Embryonic facial prominence (tissue), 1 donor: ENCODE results near the gene IFIT3.
"Not testable (repeated sequence)": the region's sequence is repeated elsewhere in the genome, so short reads cannot be mapped to it uniquely, and the experiment has no call there.

Experiments used
- DNase-seq: peaks from one replicate; pipeline ENCODE4 v3.0.0-alpha.2; 2016; ENCODE audit errors: extremely low spot score

Gene IFIT3, protein sequence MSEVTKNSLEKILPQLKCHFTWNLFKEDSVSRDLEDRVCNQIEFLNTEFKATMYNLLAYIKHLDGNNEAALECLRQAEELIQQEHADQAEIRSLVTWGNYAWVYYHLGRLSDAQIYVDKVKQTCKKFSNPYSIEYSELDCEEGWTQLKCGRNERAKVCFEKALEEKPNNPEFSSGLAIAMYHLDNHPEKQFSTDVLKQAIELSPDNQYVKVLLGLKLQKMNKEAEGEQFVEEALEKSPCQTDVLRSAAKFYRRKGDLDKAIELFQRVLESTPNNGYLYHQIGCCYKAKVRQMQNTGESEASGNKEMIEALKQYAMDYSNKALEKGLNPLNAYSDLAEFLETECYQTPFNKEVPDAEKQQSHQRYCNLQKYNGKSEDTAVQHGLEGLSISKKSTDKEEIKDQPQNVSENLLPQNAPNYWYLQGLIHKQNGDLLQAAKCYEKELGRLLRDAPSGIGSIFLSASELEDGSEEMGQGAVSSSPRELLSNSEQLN

DNA sequence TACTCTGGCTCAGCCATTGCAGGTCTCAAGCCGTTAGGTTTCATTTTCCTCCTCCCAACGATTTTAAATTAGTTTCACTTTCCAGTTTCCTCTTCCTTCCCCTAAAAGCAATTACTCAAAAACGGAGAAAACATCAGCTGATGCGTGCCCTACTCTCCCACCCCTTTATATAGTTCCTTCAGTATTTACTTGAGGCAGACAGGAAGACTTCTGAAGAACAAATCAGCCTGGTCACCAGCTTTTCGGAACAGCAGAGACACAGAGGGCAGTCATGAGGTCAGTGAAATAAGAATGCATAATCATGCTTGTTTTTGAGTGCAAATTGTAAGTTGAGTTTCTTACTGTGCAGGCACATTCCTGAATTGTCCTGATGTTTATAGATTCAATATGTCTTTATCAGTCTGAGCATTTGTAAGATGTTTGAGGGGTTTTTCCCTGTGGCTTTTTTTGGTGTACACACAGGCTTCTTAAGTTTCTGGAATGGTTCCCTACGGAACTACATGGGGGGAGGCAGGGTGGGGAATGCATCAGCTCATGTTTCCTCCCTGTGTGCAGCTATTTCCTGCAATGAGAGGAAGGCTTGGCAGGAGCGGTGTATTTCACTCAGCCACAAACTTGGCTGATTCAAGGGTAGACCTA lies at the start of gene IFIT3:
TSS of gene IFIT3 (plus strand) at position 195 of the 639 bp plus-strand sequence. CDS start at position 272, 77 bp downstream.
- DNase-seq: peak; percentile 82

DNA sequence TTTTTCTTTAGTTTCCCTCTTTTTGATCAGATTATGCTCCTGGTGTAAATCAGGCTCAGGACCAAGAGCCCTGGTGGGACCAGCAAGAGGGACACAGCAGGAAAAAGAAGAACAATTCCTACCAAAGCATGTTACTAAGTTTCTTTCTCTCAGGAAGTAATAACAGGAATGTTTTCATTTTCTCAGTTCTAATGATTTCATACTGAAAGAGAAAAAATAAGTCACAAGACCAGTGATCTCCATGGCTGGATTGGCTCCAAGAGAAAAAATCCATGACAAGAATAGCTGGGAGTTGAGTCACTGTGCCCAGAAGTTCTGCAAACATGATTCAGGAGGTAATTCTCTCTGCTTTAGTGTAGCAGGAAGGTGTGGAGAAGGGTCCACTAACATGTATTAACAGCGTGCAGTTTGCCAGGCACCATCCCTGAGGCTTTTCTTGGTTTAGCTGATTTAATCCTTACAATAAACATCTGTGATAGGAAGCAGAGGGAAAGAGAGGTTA lies 49.7 kb upstream of the IFIT3 start:
- DNase-seq: peak; percentile 58

DNA sequence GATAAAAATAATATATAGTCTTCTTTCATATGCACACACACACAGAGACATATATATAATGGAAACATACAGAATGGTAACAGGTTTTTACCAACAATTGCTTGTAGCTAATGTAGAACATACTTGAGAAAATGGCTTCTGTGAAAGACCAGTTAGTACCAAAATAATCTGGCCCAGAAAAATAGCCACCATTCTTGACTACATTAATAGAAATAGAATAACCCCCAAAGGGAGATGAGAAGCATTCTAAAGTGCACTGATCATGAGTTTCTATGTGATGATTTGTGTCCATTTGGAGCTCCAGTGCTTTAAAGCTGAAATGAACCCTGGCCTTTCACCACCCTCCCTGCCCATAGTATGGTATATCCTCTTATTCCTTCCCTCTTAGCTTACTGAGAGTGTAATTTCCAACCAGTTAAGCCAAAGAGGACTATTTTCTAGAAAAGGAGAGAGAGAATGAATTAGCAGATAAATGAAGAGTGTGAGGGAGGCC lies 48.9 kb upstream of the IFIT3 start:
- DNase-seq: no peak

DNA sequence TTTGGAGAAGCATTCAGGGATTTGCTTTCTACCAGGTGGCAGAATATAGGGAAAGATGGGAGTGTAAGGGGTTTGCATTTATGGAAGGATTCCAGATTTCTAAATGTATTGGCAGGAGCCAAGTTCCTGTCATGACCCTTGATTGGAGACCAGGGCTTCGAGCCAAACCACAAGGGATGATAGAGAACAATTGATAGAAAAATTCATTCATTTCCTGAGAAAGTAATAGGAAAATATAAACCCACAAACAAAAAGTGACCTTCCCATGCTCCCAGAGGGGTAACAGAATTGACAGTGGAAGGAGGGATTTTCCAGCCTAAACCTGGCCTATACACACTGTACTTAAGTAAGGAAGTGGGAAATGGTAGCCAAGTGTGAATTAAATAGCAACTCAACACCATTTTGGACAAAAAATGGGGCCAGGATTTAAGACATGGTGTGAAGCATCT lies 48.4 kb upstream of the IFIT3 start:
- no peak for DNase-seq

DNA sequence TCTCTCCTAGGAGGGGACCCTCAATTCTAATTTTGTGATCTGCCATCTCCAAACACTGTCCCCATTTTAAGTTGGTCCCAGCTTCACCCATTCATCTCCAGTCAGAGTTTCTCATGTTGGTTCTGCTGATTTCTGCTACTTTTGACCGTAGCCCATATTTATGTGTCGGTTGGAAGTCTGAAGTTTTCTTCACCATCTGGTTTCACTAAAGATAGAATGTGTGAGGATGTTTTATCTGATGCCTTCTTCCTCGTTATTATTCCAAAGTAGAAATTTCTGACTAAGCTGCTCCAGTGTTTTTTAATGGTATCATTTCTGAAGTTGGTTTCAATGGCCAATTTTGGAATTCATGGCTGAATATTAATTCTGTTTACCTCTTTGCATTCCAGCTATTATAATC lies 47.3 kb upstream of the IFIT3 start:
- no peak for DNase-seq

DNA sequence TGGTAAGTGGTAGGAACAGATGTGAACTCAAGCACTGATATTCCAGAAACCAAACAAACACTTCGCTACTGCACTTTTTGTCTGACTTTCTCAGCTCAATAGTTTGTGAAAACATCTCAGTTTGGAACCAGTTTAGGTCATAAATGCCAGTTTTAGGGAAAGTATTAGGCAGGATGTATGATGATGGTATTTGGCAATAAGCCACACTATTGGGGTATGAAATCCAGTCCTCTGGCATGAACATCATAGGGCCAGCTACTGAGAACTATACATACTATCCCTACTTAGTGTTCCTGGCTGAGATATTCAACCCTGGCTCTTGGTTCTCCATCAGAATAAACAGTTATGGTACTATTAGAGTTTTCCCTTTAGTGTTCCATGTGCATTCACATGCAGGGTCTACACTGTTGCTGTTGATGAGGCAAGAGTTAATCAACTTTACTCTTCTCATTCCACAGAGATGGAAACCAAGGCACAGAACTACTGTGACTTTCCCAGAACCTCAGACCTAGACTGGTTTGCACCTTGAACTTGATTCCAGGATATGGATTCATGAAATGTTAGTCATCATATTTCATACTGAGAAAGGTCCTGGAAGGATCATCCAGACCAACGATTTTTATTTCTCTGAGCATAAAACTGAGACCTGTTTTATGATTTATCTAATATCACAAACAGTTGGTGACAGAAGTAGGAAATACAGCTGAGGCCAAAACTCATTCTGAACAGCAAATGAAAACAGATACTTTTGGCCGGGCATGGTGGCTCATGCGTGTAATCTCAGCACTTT lies 46.0 kb upstream of the IFIT3 start:
- no peak for DNase-seq

DNA sequence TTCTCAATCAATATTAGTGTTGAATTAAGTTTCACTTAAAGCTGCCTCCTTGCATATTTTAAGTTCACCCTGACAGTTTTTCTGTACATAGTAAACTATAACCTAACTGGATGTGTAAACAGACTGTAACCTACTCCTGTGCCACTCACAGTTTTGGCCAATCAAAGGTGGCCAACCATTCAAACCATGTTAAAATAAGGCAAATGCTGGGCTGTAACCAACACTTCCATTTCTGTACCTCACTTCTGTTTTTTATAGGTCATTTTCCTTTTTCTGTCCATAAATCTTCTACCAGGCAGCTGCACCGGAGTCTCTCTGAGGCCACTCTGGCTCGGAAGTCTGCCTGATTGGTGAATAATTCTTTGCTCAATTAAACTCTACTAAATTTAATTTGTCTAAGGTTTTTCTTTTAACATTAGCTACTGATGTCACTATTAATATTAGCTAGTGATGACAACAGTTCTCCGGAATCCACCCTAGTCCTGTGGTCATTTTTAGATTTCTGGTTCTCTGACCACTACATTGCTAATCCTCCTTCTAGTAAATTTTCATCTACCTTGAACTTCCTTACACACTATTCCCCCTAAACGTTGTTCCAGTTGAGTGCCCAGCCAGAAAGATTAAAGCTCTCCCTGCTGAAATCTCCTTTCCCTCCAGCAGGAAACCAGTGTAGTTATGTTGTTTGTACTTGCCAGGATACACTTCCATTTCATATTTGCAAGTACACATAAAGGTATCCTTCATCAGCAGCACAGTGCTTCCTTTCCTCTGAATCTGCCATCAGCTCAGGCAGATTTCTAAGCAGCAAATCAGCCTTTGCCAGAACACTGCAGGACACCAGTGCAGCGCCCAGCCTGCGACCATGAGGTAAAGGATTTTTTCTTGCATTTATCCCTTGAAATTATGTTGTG lies 44.5 kb upstream of the IFIT3 start:
- no peak for DNase-seq

DNA sequence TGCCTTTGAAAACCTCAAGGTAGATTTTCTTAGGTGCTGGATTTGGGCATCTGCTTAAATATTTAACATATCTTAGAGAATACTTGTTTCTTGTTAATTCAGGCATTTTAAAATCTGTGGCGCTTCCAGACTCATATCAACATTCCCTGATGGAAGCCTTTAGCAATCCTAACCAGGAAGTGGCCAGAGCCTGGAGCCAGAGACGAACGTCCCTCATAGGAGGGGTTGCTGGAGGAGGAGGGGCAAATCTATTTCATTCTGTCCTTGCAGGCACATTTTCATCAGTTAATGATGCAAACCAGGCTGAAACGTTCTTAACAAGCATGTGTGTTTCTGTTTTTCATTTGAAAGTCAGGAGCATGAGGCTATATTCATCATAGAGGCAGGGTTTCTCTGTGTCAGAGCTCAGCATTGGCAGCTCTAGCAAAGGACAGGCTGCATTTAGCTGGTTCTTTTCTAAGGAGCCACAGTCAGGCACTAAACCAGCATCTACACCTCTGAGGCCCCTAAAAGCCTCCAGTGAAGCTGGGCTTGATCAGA lies 43.8 kb upstream of the IFIT3 start:
- DNase-seq: no peak

DNA sequence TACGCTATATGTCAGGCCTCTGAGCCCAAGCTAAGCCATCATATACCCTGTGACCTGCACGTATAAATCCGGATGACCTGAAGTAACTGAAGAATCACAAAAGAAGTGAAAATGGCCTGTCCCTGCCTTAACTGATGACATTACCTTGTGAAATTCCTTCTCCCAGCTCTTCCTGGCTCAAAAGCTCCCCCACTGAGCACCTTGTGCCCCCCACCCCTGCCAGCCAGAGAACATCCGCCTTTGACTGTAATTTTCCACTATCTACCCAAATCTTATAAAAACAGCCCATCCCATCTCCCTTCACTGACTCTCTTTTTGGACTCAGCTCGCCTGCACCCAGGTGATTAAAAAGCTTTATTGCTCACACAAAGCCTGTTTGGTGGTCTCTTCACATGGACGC lies 43.1 kb upstream of the IFIT3 start:
- DNase-seq: not testable (repeated sequence)

DNA sequence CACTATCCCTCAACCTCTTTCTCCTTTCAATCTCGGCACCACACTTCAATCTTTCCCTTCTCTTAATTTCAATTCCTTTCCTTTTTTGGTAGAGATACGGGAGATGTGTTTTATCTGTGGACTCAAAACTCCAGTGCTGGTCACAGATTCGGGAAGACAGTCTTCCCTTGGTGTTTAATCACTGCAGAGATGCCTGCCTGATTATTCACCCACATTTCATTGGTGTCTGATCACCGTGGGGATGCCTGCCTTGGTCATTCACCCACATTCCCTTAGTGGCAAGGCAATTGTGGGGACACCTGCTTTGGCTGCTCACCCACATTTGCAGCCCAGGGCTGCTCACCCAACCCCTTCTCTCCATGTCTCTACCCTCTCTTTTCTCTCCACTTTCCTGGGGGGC lies 42.5 kb upstream of the IFIT3 start:
- not testable (repeated sequence) for DNase-seq

DNA sequence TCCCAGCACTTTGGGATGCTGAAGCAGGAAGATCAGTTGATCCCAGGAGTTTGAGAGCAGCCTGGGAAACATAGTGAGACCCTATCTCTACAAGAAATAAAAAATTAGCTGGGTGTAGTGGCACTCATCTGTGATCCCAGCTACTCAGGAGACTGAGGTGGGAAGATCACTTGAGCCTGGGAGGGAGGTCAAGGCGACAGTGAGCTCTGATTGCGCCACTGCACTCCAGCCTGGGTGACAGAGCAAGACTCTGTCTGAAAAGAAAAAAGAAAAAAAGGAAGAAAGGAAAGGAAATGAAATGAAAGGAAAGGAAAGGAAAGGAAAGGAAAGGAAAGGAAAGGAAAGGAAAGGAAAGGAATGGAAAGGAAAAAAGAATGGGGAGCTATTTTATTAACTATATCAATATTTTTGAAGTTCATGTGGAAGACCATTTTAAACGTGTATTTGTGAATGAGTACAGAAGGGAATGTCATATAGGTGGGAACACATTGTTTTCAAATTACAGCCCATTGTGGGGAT lies 33.0 kb upstream of the IFIT3 start:
- no peak for DNase-seq

DNA sequence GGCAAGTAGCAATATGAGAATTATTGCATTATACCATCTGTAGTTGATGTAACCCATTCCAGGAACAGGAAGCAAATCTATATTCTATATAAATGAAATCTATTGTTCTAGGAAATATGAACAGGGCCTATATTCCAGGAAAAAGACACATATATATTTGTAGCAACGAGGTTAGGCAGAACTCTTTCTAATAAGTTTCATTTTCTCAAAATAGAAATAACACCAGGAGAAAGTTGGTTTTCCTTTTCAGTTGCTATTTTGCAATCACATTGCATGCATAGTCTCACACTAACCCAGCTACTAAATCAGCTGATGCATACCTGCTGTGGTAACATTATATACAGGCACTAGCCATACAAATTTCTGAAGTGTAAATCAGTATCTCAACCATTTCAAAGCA lies 32.2 kb upstream of the IFIT3 start:
- DNase-seq: no peak

DNA sequence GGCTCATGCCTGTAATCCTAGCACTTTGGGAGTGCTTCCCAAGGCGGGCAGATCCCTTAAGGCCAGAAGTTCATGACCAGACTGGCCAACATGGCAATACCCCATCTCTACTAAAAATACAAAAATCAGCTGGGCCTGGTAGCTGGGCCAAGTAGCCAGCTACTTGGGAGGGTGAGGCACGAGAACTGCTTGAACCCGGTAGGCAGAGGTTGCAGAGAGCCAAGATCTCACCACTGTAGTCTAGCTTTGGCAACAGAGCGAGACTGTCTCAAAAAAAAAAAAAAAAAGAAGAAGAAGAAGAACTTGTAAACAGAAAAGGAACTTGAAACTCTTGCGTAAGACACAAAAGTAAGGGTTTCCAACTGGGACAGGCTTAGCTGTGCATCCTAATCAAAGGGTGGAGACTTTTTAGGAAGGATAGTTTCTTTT lies 31.6 kb upstream of the IFIT3 start:
- DNase-seq: no peak

DNA sequence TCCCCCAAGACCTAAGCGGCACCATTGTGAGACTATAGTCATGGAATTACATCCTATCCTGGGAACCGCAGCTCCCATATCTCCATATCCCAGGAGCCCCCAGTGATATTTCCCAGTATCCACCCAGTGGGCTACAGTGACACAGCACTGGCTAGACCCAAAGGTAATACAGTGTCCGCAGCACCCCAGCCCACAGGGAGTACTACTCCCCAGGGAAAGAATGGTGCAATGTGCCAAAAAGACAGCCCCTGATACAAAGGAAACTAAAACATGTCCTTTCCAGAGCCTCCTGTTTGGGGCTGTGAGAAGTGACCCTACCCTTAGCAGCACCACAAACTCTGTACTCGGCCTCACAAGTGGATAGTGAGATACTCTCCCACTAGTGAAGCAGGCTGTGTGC lies 30.4 kb upstream of the IFIT3 start:
- DNase-seq: no peak

DNA sequence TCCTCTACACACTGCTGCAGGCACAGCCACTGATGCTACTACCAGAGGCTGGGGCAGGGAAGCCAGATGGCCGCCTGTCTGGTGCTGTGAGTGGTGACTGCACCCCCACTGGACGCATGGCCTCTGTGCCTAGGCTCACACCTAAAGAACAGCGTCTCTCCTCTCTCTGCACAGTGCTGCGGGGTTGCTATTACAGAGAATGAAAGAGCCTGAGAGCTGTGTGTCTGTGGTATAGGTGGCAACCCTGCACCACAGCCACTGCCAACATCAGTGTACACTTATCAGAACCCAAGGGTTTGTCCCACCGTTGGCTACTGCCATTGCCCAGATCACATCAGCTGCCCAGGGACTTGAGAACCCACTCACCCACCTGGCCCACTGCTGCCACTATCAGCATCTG lies 30.0 kb upstream of the IFIT3 start:
- DNase-seq: no peak

DNA sequence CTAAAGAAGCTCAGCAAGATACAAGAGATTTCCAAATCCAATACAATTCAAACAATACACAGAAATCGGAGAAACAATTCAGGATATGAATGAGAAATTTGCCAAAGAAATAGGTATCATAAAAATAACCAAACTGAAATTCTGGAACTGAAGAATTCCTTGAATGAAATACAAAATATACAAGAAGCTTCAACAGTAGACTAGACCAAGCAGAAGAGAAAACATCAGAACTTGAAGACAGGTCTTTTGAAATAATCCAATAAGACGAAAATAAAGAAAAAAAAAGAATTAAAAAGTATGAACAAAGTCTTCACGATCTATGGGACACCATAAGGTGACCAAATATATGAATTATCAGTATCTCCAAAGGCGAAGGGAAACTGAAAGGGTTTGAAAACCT lies 28.8 kb upstream of the IFIT3 start:
- no peak for DNase-seq

DNA sequence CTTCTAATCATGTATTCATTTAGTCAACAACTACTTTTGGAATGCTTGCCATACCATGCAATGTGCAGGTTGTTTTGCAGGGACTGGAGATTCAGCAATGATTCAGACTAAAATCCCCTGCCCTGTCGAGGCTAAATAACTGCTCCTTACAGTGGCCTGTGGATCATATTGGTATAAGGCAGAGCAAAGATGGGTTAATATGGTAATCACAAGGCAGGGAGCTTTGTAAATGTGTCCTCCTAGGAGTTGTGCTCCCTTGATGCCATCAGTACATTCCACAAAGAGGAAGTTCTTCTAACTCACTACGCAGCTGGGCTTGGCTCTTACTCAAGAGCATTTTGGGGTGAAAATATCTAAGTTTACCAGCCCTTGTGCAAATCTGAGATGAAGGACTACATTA lies 26.6 kb upstream of the IFIT3 start:
- no peak for DNase-seq

DNA sequence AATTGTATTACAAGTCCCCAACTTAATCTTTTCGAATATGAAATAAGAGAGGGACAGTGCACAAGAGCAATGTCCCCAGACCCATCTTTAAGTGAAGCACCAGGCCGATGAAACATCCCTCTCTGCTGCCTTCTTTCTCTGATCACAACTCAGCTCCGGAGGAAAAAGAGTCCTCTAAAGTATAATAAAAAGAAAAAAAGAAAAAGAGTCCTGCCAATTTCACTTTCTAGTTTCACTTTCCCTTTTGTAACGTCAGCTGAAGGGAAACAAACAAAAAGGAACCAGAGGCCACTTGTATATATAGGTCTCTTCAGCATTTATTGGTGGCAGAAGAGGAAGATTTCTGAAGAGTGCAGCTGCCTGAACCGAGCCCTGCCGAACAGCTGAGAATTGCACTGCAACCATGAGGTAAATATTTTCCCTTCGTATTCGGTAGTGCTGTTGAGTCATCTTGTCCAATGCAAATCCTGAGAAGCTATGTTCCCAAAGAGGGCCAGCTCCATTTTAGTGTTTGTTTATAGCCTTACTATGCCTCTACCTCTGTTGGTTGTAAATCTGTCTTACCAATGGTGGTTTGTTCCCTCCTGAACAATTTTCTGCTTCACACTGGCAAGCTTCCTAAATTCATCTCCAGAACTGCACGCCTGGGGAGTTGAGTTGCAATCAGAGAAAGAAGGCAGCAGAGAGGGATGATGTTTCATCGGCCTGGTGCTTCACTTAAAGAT lies 25.9 kb upstream of the IFIT3 start, which contains the start of gene IFIT2:
TSS of gene IFIT2 (plus strand) at position 326 of the 725 bp plus-strand sequence. CDS start at position 404, 78 bp downstream.
- no peak for DNase-seq

DNA sequence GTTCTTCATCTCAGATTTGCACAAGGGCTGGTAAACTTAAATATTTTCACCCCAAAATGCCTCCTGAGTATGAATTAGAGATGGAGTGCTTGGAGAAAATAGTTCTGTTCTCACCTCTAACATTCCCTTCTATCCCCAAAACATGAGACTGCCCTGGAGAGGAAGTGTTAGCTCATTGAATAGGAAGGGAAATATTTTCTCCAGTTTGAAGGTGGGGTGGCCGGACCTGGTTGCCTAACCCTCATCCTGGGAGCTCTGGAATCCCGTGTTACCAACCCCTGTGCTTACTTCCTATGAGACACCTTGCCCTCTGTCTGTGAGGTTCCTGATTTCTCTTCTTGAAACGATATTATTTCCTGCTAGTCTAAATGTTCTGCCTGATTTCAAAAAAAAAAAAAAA lies 25.2 kb upstream of the IFIT3 start:
- no peak for DNase-seq

DNA sequence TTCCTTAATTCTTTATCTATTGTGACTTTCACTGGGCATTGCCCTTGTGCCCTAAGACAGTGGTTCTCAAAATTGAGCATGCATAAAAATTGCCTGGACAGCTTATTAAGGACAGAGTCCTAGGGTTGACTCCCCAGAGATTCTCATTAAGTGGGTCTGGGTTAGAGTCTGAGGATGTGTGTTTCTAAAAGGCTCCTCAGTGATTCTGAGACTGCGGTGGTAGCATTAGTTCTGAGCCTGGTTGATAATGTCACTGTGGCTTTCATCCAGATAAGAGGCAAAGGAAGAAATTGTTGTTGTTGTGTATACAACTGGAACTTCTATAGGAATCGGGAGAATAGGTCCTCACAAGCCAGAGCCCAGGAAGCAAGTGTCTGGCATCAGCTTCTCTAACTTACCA lies 24.6 kb upstream of the IFIT3 start:
- no peak for DNase-seq
